ENCODE data around the gene GRIK3. TPM values are rescaled to one million over a fixed set of nuclear protein-coding genes. Genes with fewer than 3 reads are reported as not detected.

Gene GRIK3
- total and polyA plus RNA-seq, 2 of the 8 experiments (the other 6 are each of a cell fraction or from before 2014, with no cell fraction given), result 2.1 to 3.4 TPM

GRCh38 chr1:36855699-36856494, 178.4 kb downstream of the GRIK3 start:
- H3K79me1 ChIP-seq (ENCODE audit: low read depth, low read length), result no peaks in the 10 kb centered on the region
- no peak overlapping the region; the same call in 1 of the 2 replicates for H3K18ac ChIP-seq (ENCODE audit: extremely low read depth, low read length)
- H2BK15ac ChIP-seq (ENCODE audit: low read length), result no peak overlapping the region
- no peak overlapping the region for H3K27ac ChIP-seq (ENCODE audit: low read depth, low read length)
- no peak overlapping the region for H2BK5ac ChIP-seq (ENCODE audit: low read depth, low read length)
- no peak overlapping the region for H3K14ac ChIP-seq (ENCODE audit: insufficient read length)
- CTCF ChIA-PET (ENCODE audit: partially characterized antibody), result interaction anchor here (0.6 to 15.3 kb wide), 10 partner anchors 8 to 468 kb away, joined by 3 to 211 read pairs (median 4); no protein-coding TSS in a partner anchor
- H2AFZ ChIP-seq (ENCODE audit: low read length), result no peak overlapping the region
- no peak for FAIRE-seq
- peaks cover 0 to 11% (median 4%) of the 10 kb centered on the region in 4 experiments; a peak in 5 of 7 replicates for H3K4me1 ChIP-seq (replicated peaks in 1 of 4; ENCODE audit: control insufficient read depth in 3 of 4, insufficient read depth in 4 of 4, low read length in 3 of 4)
- peak in 1 of 2 experiments; percentile 21 for DNase-seq (ENCODE audit: low read depth in 1 of 2, low spot score in 2 of 2)
- no peak overlapping the region for H2BK12ac ChIP-seq (ENCODE audit: low read depth, low read length)
- H3K4me2 ChIP-seq (ENCODE audit: insufficient read depth in 1 of 2, low read depth in 2 of 2, low read length in 2 of 2), result no peak overlapping the region; a peak in 1 of 4 replicates
- WGBS, 2 experiments (ENCODE audit: extremely low coverage in 1 of 2, insufficient coverage in 1 of 2, insufficient read length in 1 of 2, insufficient replicate concordance in 2 of 2, low coverage in 1 of 2, low lambda C conversion rate in 2 of 2, missing lambda C conversion rate in 1 of 2), result 79% methylated on average over 17 of the region's 17 CpGs; no CpG with 5 or more reads in 1 of the 2 experiments
- peak; percentile 89 for TF ChIP-seq KDM1A (IDR thresholded peaks at IDR 0.05; ENCODE audit: borderline replicate concordance, low read length)
- TF ChIP-seq SIN3A (conservative IDR thresholded peaks at IDR 0.05 in 1 of 2, IDR thresholded peaks at IDR 0.05 in 1 of 2; ENCODE audit: low read depth in 1 of 2, low read length in 2 of 2), result no peak
- TF ChIP-seq FOSL1 (IDR thresholded peaks at IDR 0.05; ENCODE audit: insufficient read depth, low read depth, low read length), result no peak
- no peak for TF ChIP-seq RFX5 (IDR thresholded peaks at IDR 0.05; ENCODE audit: borderline replicate concordance, low read depth, low read length)
- TF ChIP-seq, protein P1, sequence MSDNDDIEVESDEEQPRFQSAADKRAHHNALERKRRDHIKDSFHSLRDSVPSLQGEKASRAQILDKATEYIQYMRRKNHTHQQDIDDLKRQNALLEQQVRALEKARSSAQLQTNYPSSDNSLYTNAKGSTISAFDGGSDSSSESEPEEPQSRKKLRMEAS (IDR thresholded peaks at IDR 0.05), result no peak
- TF ChIP-seq POLR2AphosphoS5 (IDR thresholded peaks at IDR 0.05; ENCODE audit: low read depth, low read length), result no peak
- H4K5ac ChIP-seq (ENCODE audit: insufficient read length, low read depth, low read length), result no peak overlapping the region
- POLR2A ChIA-PET (ENCODE audit: partially characterized antibody), result interaction anchor here (1.4 kb wide), 1 partner anchor 9 kb away, joined by 4 read pairs; no protein-coding TSS in a partner anchor
- no peaks in the 10 kb centered on the region for H3K23me2 ChIP-seq (ENCODE audit: low read depth, low read length)
- no peaks in the 10 kb centered on the region for H4K20me1 ChIP-seq (replicated peaks in 1 of 2; ENCODE audit: control insufficient read depth in 1 of 2, insufficient read depth in 2 of 2, low read length in 2 of 2)
- no peak overlapping the region for H2BK120ac ChIP-seq (replicated peaks; ENCODE audit: low read depth, low read length)
- no peaks in the 10 kb centered on the region for H3K79me2 ChIP-seq (ENCODE audit: control insufficient read depth in 1 of 2, insufficient read depth in 2 of 2, low read length in 2 of 2)
- H4K8ac ChIP-seq (ENCODE audit: extremely low read depth, insufficient read depth, low read length), result no peak overlapping the region
- H2BK20ac ChIP-seq (ENCODE audit: low read length), result no peak overlapping the region
- H4K91ac ChIP-seq (replicated peaks; ENCODE audit: insufficient read length, low read length), result no peak overlapping the region
- H3K9me3 ChIP-seq (ENCODE audit: insufficient read depth in 2 of 2, low read depth in 1 of 2, low read length in 1 of 2), result no peaks in the 10 kb centered on the region
- no peak overlapping the region for H3K4ac ChIP-seq (replicated peaks; ENCODE audit: insufficient read length, low read depth, low read length)
- H3K4me3 ChIP-seq (ENCODE audit: extremely low read depth in 1 of 4, insufficient read depth in 2 of 4, low read depth in 3 of 4, low read length in 4 of 4), result no peak overlapping the region
- no peak overlapping the region for H2AK5ac ChIP-seq (ENCODE audit: low read depth, low read length)
- H3K9ac ChIP-seq (replicated peaks in 1 of 4; ENCODE audit: extremely low read depth in 1 of 4, low read depth in 3 of 4, low read length in 3 of 4), result no peak overlapping the region
- H3K23ac ChIP-seq (ENCODE audit: insufficient read length), result no peak overlapping the region
- H3K56ac ChIP-seq (replicated peaks; ENCODE audit: insufficient read length, low read depth, low read length), result no peak overlapping the region
- no peaks in the 10 kb centered on the region for H3K27me3 ChIP-seq (replicated peaks in 1 of 4; ENCODE audit: control insufficient read depth in 3 of 4, extremely low read depth in 1 of 4, insufficient read depth in 3 of 4, low read length in 3 of 4)
- no peaks in the 10 kb centered on the region for H3K36me3 ChIP-seq (ENCODE audit: control insufficient read depth in 2 of 4, insufficient read depth in 4 of 4, low read length in 3 of 4)
